ENCODE results near the gene EGFL7. TPM values are rescaled to one million over a fixed set of nuclear protein-coding genes. Genes with fewer than 3 reads are reported as not detected.

The EGFL7 gene
- total RNA-seq, 1 donor: 3.3 TPM

- H4K20me1 ChIP-seq (ENCODE audit: insufficient read depth, low read length): no peaks in the 10 kb centered on the region
- H3K4me1 ChIP-seq (ENCODE audit: insufficient read depth, low read length): no peaks in the 10 kb centered on the region
- H3K4me2 ChIP-seq (ENCODE audit: insufficient read depth, low read length): no peak overlapping the region
- no peak overlapping the region for H3K4me3 ChIP-seq (ENCODE audit: insufficient read depth, low read length)
- no peaks in the 10 kb centered on the region for H3K27me3 ChIP-seq (ENCODE audit: insufficient read depth, low read length)
- no peak for DNase-seq (ENCODE audit: insufficient read length, low spot score, missing footprints)
- no peaks in the 10 kb centered on the region for H3K79me2 ChIP-seq (ENCODE audit: insufficient read depth, low read length)
- no peaks in the 10 kb centered on the region for H3K36me3 ChIP-seq (ENCODE audit: insufficient read depth, low read length)
- H2AFZ ChIP-seq (ENCODE audit: low read length): no peak overlapping the region
- no peak overlapping the region for H3K27ac ChIP-seq (ENCODE audit: low read depth, low read length)
- H3K9me3 ChIP-seq (ENCODE audit: low read depth, low read length): no peaks in the 10 kb centered on the region
- TF ChIP-seq CTCF (IDR thresholded peaks at IDR 0.05; ENCODE audit: extremely low read depth, low read depth, low read length): no peak
These were observed 30.9 kb downstream of the EGFL7 start for GRCh38 chr9:136693490-136694162.

- no peak overlapping the region for H3K4me2 ChIP-seq (ENCODE audit: insufficient read depth, low read length)
- H3K36me3 ChIP-seq (ENCODE audit: insufficient read depth, low read length): no peaks in the 10 kb centered on the region
- no peak overlapping the region for H2AFZ ChIP-seq (ENCODE audit: low read length)
- H3K4me1 ChIP-seq (ENCODE audit: insufficient read depth, low read length): no peaks in the 10 kb centered on the region
- peak; percentile 65 for TF ChIP-seq CTCF (IDR thresholded peaks at IDR 0.05; ENCODE audit: extremely low read depth, low read depth, low read length)
- no peaks in the 10 kb centered on the region for H4K20me1 ChIP-seq (ENCODE audit: insufficient read depth, low read length)
- no peak overlapping the region for H3K27ac ChIP-seq (ENCODE audit: low read depth, low read length)
- H3K27me3 ChIP-seq (ENCODE audit: insufficient read depth, low read length): no peaks in the 10 kb centered on the region
- no peaks in the 10 kb centered on the region for H3K79me2 ChIP-seq (ENCODE audit: insufficient read depth, low read length)
- no peaks in the 10 kb centered on the region for H3K9me3 ChIP-seq (ENCODE audit: low read depth, low read length)
- peak; percentile 99 for DNase-seq (ENCODE audit: insufficient read length, low spot score, missing footprints)
- no peak overlapping the region for H3K4me3 ChIP-seq (ENCODE audit: insufficient read depth, low read length)
These were observed 31.6 kb downstream of the EGFL7 start for GRCh38 chr9:136694163-136694871.

GRCh38 chr9:136694872-136695247, 32.1 kb downstream of the EGFL7 start:
- TF ChIP-seq CTCF (IDR thresholded peaks at IDR 0.05; ENCODE audit: extremely low read depth, low read depth, low read length): no peak
- H3K27ac ChIP-seq (ENCODE audit: low read depth, low read length): no peak overlapping the region
- no peaks in the 10 kb centered on the region for H3K36me3 ChIP-seq (ENCODE audit: insufficient read depth, low read length)
- no peaks in the 10 kb centered on the region for H4K20me1 ChIP-seq (ENCODE audit: insufficient read depth, low read length)
- no peaks in the 10 kb centered on the region for H3K79me2 ChIP-seq (ENCODE audit: insufficient read depth, low read length)
- DNase-seq (ENCODE audit: insufficient read length, low spot score, missing footprints): no peak
- no peak overlapping the region for H2AFZ ChIP-seq (ENCODE audit: low read length)
- no peaks in the 10 kb centered on the region for H3K27me3 ChIP-seq (ENCODE audit: insufficient read depth, low read length)
- H3K4me3 ChIP-seq (ENCODE audit: insufficient read depth, low read length): no peak overlapping the region
- H3K4me2 ChIP-seq (ENCODE audit: insufficient read depth, low read length): no peak overlapping the region
- no peaks in the 10 kb centered on the region for H3K4me1 ChIP-seq (ENCODE audit: insufficient read depth, low read length)
- no peaks in the 10 kb centered on the region for H3K9me3 ChIP-seq (ENCODE audit: low read depth, low read length)

- Histone ChIP-seq H3K4me3 (ENCODE audit: insufficient read depth, low read length) (no peak overlapping the region), H3K79me2 (ENCODE audit: insufficient read depth, low read length) (no peaks in the 10 kb centered on the region), H3K9me3 (ENCODE audit: low read depth, low read length) (no peaks in the 10 kb centered on the region), H4K20me1 (ENCODE audit: insufficient read depth, low read length) (no peaks in the 10 kb centered on the region), H3K27ac (ENCODE audit: low read depth, low read length) (no peak overlapping the region), H3K4me1 (ENCODE audit: insufficient read depth, low read length) (no peaks in the 10 kb centered on the region), H3K4me2 (ENCODE audit: insufficient read depth, low read length) (no peak overlapping the region), H3K27me3 (ENCODE audit: insufficient read depth, low read length) (peaks cover 3% of the 10 kb centered on the region), H2AFZ (ENCODE audit: low read length) (no peak overlapping the region), H3K36me3 (ENCODE audit: insufficient read depth, low read length) (no peaks in the 10 kb centered on the region)
- DNase-seq (ENCODE audit: insufficient read length, low spot score, missing footprints): no peak
- no peak for TF ChIP-seq CTCF (IDR thresholded peaks at IDR 0.05; ENCODE audit: extremely low read depth, low read depth, low read length)
These were observed 32.7 kb downstream of the EGFL7 start for GRCh38 chr9:136695435-136695895.
